ENCODE results near the gene SMIM14. TPM values are rescaled to one million over a fixed set of nuclear protein-coding genes. Genes with fewer than 3 reads are reported as not detected.

The SMIM14 gene
- polyA plus RNA-seq, 3 donors, result 13.6 to 152 (median 140) TPM

DNA sequence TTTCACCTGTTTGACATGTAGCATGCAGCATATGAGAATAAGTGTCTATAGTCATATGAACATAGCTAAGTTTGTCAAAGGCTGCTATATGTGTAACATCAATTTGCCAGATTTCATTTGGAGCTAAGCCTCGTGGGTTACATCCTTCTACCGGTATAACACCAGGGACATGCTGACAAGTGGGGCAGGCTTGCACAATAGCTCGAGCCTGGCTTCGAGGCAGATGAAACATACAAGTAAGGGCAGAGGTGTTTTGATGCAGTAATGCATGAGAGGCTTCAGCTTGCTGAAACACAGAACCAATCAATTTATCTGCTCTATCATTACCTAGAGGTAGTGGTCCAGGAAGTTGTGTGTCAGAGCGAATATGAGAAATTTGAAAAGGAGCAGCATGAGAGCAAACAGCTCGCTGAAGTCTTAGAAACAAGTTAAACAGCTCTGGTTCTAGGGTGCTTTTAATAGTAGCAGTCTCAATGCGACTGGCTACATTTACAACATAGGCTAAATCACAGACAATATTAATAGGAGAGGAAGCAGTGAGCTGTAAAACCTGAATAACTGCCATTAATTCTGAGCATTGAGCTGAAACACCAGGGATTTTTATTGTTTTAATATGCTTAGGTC lies 96.6 kb downstream of the SMIM14 start:
- 70% methylated on average over 2 of the region's 7 CpGs for WGBS (ENCODE audit: insufficient coverage)
- peaks cover 0 to 8% (median 3%) of the 10 kb centered on the region in 7 donors for H3K9me3 Mint-ChIP-seq
- H3K27me3 ChIP-seq (ENCODE audit: control insufficient read depth in 2 of 2, insufficient read depth in 2 of 2, low read length in 2 of 2), result no peaks in the 10 kb centered on the region
- no peaks in the 10 kb centered on the region for H4K20me1 ChIP-seq (ENCODE audit: insufficient read depth, low read length)
- H3K79me2 ChIP-seq (ENCODE audit: insufficient read depth, low read length), result no peaks in the 10 kb centered on the region
- no peak overlapping the region for H3K27ac ChIP-seq (ENCODE audit: low read depth in 1 of 2, low read length in 2 of 2)
- H3K4me3 Mint-ChIP-seq, result no peak overlapping the region
- no peaks in the 10 kb centered on the region for H3K4me1 Mint-ChIP-seq
- peaks cover 0 to 3% (median 2%) of the 10 kb centered on the region in 3 donors for H3K27me3 Mint-ChIP-seq (ENCODE audit: low read depth in 3 of 3)
- H3K4me3 ChIP-seq (replicated peaks in 1 of 3; ENCODE audit: low read depth in 2 of 3, low read length in 3 of 3), result no peak overlapping the region
- intact Hi-C loops (cut with micrococcal nuclease), result no loop called here
- H3K9ac ChIP-seq (ENCODE audit: insufficient read depth, low read length, poor library complexity, severe bottlenecking), result no peak overlapping the region
- H3K36me3 Mint-ChIP-seq, result peaks cover 3 to 4% of the 10 kb centered on the region in 2 donors
- H3K4me2 ChIP-seq (replicated peaks; ENCODE audit: extremely low read depth, low read length, poor library complexity, severe bottlenecking), result no peak overlapping the region
- DNase-seq, result no peak
- TF ChIP-seq, protein P1, sequence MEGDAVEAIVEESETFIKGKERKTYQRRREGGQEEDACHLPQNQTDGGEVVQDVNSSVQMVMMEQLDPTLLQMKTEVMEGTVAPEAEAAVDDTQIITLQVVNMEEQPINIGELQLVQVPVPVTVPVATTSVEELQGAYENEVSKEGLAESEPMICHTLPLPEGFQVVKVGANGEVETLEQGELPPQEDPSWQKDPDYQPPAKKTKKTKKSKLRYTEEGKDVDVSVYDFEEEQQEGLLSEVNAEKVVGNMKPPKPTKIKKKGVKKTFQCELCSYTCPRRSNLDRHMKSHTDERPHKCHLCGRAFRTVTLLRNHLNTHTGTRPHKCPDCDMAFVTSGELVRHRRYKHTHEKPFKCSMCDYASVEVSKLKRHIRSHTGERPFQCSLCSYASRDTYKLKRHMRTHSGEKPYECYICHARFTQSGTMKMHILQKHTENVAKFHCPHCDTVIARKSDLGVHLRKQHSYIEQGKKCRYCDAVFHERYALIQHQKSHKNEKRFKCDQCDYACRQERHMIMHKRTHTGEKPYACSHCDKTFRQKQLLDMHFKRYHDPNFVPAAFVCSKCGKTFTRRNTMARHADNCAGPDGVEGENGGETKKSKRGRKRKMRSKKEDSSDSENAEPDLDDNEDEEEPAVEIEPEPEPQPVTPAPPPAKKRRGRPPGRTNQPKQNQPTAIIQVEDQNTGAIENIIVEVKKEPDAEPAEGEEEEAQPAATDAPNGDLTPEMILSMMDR (IDR thresholded peaks at IDR 0.05), result no peak
- H3K27ac Mint-ChIP-seq, result no peak overlapping the region
- H2AFZ ChIP-seq (ENCODE audit: insufficient read depth, low read depth, low read length, poor library complexity, severe bottlenecking), result no peak overlapping the region
- H3K9me3 ChIP-seq (replicated peaks in 1 of 2; ENCODE audit: control insufficient read depth in 1 of 2, insufficient read depth in 1 of 2, low read length in 2 of 2), result peaks cover 0 to 3% of the 10 kb centered on the region in 2 donors
- no peaks in the 10 kb centered on the region for H3K4me1 ChIP-seq (ENCODE audit: control insufficient read depth in 1 of 2, insufficient read depth in 2 of 2, low read length in 2 of 2)
- peaks cover 0 to 12% of the 10 kb centered on the region in 2 donors for H3K36me3 ChIP-seq (replicated peaks in 1 of 2; ENCODE audit: control insufficient read depth in 1 of 2, insufficient read depth in 2 of 2, low read length in 2 of 2)

DNA sequence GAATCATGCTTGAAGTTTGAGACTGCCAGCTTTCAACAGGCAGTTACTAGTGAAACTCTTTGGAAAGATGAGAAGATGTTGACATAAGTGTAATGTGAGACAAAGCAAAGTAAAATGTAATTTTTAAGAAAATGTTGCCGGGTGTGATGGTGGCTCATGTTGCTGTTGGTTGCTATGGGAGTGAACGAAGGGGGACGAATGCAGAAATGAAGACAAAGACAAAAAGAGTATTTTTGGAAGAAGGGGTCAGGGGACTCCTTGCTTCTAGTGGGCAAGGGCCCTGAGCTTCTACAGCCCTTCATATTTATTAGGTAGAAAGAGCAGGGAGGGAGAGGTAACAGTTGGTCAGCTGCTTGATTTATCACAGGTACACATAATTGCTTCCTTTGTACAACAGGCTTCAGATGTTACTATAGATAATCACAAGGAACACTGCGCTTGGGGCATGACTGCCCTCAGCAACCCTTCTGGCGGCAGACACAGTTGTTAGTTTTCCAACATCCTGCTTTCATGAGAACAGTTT lies 99.5 kb downstream of the SMIM14 start:
- Mint-ChIP-seq H3K36me3 (peaks cover 9 to 16% of the 10 kb centered on the region in 2 donors), H3K9me3 (peaks cover 2 to 12% (median 6%) of the 10 kb centered on the region in 7 donors), H3K4me3 (no peak overlapping the region), H3K27me3 (ENCODE audit: low read depth in 3 of 3) (peaks cover 0 to 2% (median 0%) of the 10 kb centered on the region in 3 donors), H3K4me1 (no peaks in the 10 kb centered on the region), H3K27ac (no peak overlapping the region)
- no peak overlapping the region for H3K4me3 ChIP-seq (replicated peaks in 1 of 3; ENCODE audit: low read depth in 2 of 3, low read length in 3 of 3)
- no peak overlapping the region for H3K9ac ChIP-seq (ENCODE audit: insufficient read depth, low read length, poor library complexity, severe bottlenecking)
- TF ChIP-seq, protein P1 (IDR thresholded peaks at IDR 0.05), result no peak
- intact Hi-C loops (cut with micrococcal nuclease), result no loop called here
- H3K27ac ChIP-seq (ENCODE audit: low read depth in 1 of 2, low read length in 2 of 2), result no peak overlapping the region
- peaks cover 0 to 10% of the 10 kb centered on the region in 2 donors for H3K36me3 ChIP-seq (replicated peaks in 1 of 2; ENCODE audit: control insufficient read depth in 1 of 2, insufficient read depth in 2 of 2, low read length in 2 of 2)
- H4K20me1 ChIP-seq (ENCODE audit: insufficient read depth, low read length), result no peaks in the 10 kb centered on the region
- H2AFZ ChIP-seq (ENCODE audit: insufficient read depth, low read depth, low read length, poor library complexity, severe bottlenecking), result no peak overlapping the region
- no peaks in the 10 kb centered on the region for H3K4me1 ChIP-seq (ENCODE audit: control insufficient read depth in 1 of 2, insufficient read depth in 2 of 2, low read length in 2 of 2)
- H3K4me2 ChIP-seq (replicated peaks; ENCODE audit: extremely low read depth, low read length, poor library complexity, severe bottlenecking), result no peak overlapping the region
- WGBS (ENCODE audit: insufficient coverage), result 100% methylated on average over 5 of the region's 5 CpGs
- no peaks in the 10 kb centered on the region for H3K27me3 ChIP-seq (ENCODE audit: control insufficient read depth in 2 of 2, insufficient read depth in 2 of 2, low read length in 2 of 2)
- no peak for DNase-seq
- peaks cover 0 to 3% of the 10 kb centered on the region in 2 donors for H3K9me3 ChIP-seq (replicated peaks in 1 of 2; ENCODE audit: control insufficient read depth in 1 of 2, insufficient read depth in 1 of 2, low read length in 2 of 2)
- H3K79me2 ChIP-seq (ENCODE audit: insufficient read depth, low read length), result no peaks in the 10 kb centered on the region
